WERI-Rb-1 (cell line): ENCODE results near the gene ANKRD33B.
A peak's percentile ranks its signal among the peaks of the same experiment; 100 is the strongest.

ENCODE experiments used
- DNase-seq: peaks from one replicate; pipeline ENCODE4 v3.0.0-alpha.2; 2020
- H3K27ac ChIP-seq: fragments of 250-450 bp; sonication (Bioruptor Pico); 2 replicates; pipeline ENCODE4 v1.5.1; 2020; ENCODE audit warnings: mild to moderate bottlenecking, moderate library complexity
- H3K27me3 ChIP-seq: fragments of 250-450 bp; sonication (Bioruptor Pico); 2 replicates; pipeline ENCODE4 v1.5.1; 2021; ENCODE audit warnings: mild to moderate bottlenecking, low read depth, moderate library complexity; ENCODE audit not compliant: insufficient read depth, severe bottlenecking
- H3K36me3 ChIP-seq: fragments of 250-450 bp; sonication (Bioruptor Pico); 2 replicates; pipeline ENCODE4 v1.5.1; 2020; ENCODE audit warnings: mild to moderate bottlenecking, moderate library complexity
- H3K4me3 ChIP-seq: 2 replicates; pipeline ENCODE4 v1.5.1; 2011; ENCODE audit warnings: low read depth, mild to moderate bottlenecking, control low read depth, low read length
- H3K9me3 ChIP-seq: fragments of 250-450 bp; sonication (Bioruptor Pico); 2 replicates; pipeline ENCODE4 v1.5.1; 2021; ENCODE audit warnings: mild to moderate bottlenecking, moderate library complexity; ENCODE audit not compliant: severe bottlenecking
- CTCF ChIP-seq: IDR thresholded peaks from 2 replicates; pipeline ENCODE4 v1.5.1; 2011; ENCODE audit warnings: low read depth, mild to moderate bottlenecking, control low read depth, inconsistent platforms, low read length

The ANKRD33B gene

GRCh38 chr5:10684303-10685086 lies 120.6 kb downstream of the ANKRD33B start:
- no peak for TF ChIP-seq CTCF
- Histone ChIP-seq H3K36me3 (peaks cover 25% of the 10 kb centered on the region), H3K9me3 (no peaks in the 10 kb centered on the region), H3K27me3 (no peaks in the 10 kb centered on the region), H3K27ac (no peak overlapping the region), H3K4me3 (no peak overlapping the region)
- no peak for DNase-seq

- H3K4me3 ChIP-seq = no peak overlapping the region
- H3K36me3 ChIP-seq = peaks cover 19% of the 10 kb centered on the region
- no peak for DNase-seq
- no peaks in the 10 kb centered on the region for H3K27me3 ChIP-seq
- no peak overlapping the region for H3K27ac ChIP-seq
- TF ChIP-seq CTCF = no peak
- H3K9me3 ChIP-seq = no peaks in the 10 kb centered on the region
Measured at GRCh38 chr5:10685115-10685521, 121.2 kb downstream of the ANKRD33B start.

- TF ChIP-seq CTCF = no peak
- H3K9me3 ChIP-seq = no peaks in the 10 kb centered on the region
- H3K36me3 ChIP-seq = peaks cover 14% of the 10 kb centered on the region; the same call in 1 of the 2 replicates
- H3K27me3 ChIP-seq = no peaks in the 10 kb centered on the region
- no peak for DNase-seq
- no peak overlapping the region for H3K27ac ChIP-seq
- H3K4me3 ChIP-seq = no peak overlapping the region
Measured at GRCh38 chr5:10686890-10687289, 123.0 kb downstream of the ANKRD33B start.

GRCh38 chr5:10688651-10689171 lies 124.8 kb downstream of the ANKRD33B start:
- Histone ChIP-seq H3K36me3 (0 out of 2 replicates have a peak, but pooled peaks cover 5% of the 10 kb centered on the region), H3K27me3 (no peaks in the 10 kb centered on the region), H3K4me3 (no peak overlapping the region), H3K9me3 (no peaks in the 10 kb centered on the region), H3K27ac (no peak overlapping the region)
- no peak for DNase-seq
- TF ChIP-seq CTCF = no peak

GRCh38 chr5:10689391-10690081 lies 125.7 kb downstream of the ANKRD33B start:
- no peak overlapping the region for H3K4me3 ChIP-seq
- no peaks in the 10 kb centered on the region for H3K27me3 ChIP-seq
- DNase-seq = peak; percentile 77
- 0 out of 2 replicates have a peak, but pooled peaks cover 5% of the 10 kb centered on the region for H3K36me3 ChIP-seq
- no peaks in the 10 kb centered on the region for H3K9me3 ChIP-seq
- H3K27ac ChIP-seq = no peak overlapping the region
- peak; percentile 87 for TF ChIP-seq CTCF
